ENCODE results near the gene THSD4. TPM values are rescaled to one million over a fixed set of nuclear protein-coding genes. Genes with fewer than 3 reads are reported as not detected.

Gene THSD4
- 30.2 TPM for polyA plus RNA-seq (ENCODE audit: insufficient read length)
- long read RNA-seq, donor 1, partial matches to known transcripts: 6 of 8 reads
- long read RNA-seq, donor 1, other reads (novel, unspliced or antisense): 0 of 8 reads
- long read RNA-seq, donor 2, partial matches to known transcripts: 0 of 1 reads
- long read RNA-seq, donor 2, other reads (novel, unspliced or antisense): 0 of 1 reads
- long read RNA-seq, donor 3, partial matches to known transcripts: 0 of 1 reads
- long read RNA-seq, donor 3, other reads (novel, unspliced or antisense): 0 of 1 reads
- long read RNA-seq, donor 4: 0 reads
- long read RNA-seq, donor 5: 0 reads
- long read RNA-seq, donor 6, partial matches to known transcripts: 28 of 28 reads
- long read RNA-seq, donor 6, other reads (novel, unspliced or antisense): 0 of 28 reads
- long read RNA-seq, donor 7, partial matches to known transcripts: 139 of 142 reads
- long read RNA-seq, donor 7, other reads (novel, unspliced or antisense): 0 of 142 reads
- long read RNA-seq, donor 8: 0 reads

DNA sequence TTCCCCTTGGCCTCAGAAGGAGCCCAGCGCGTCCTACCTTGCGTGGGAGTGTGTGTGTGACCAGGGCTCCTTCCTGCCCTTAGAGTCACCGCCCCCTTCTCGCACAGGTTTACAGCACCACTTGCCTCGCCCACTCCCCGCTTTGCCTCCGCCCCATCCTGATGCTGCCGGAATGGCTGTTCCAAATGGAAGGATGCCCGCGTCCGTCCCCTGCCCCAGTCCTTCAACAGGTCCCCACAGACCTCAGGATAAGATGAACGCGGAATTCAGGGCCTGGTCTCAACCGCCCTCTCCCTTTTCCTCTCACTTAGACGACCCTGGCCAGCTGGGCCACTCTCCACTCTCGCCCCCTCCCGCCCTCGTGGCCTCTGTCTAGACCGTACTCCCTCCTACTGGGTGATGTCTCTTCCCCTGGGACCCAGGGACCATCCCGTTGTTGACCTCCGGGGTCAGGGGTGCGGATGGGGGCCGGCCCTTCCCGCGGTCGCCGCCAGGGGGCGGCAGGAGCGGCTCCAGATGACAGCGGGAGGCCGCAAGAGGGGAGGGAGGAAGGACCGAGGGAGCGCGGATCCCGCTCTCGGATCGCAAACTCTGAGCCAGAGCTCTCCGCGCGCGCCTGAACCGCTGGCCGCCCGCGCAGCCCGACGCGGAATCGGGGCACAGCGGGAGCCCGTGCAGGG lies at the start of gene THSD4:
Gene THSD4, plus strand, starts transcription at position 585 of the 680 bp plus-strand sequence.
- peak; percentile 75 for DNase-seq

DNA sequence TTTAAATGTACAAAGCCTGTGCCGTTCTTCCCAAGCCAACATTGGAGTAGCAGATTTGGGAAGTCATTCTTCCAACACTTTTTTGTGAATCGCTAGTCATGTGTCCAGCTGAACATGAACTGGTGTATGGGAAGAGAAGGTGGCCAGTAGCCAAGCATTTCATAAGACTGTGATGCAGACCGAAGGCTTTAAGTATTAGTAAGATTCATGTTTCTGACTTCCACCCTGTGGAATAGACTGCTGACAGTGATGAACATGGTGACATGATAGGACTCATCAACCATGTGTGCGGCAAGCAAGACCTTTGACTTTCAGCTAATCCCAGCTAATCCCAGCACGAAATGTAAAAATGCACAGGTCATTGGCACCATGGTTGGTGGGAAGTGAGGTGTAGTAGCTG lies 48.3 kb upstream of the THSD4 start:
- no peak for DNase-seq

DNA sequence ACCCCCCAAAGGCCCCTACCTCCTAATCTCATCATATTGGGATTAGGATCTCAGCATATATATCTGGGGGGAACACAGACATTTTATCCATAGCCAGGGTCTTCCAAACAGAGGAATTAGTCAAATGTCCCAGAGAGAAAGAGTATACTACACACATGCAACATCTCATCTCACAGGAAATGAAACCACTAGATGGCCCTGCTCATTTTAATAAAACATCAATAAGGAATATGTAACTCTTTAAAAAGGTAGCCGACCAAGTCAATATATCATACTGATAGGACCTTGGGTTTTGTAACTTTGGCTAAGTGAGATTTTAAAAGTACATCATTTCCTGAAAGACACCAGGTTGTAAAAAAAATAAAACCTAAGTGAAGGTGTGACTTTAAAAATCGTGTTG lies 45.6 kb upstream of the THSD4 start:
- no peak for DNase-seq

DNA sequence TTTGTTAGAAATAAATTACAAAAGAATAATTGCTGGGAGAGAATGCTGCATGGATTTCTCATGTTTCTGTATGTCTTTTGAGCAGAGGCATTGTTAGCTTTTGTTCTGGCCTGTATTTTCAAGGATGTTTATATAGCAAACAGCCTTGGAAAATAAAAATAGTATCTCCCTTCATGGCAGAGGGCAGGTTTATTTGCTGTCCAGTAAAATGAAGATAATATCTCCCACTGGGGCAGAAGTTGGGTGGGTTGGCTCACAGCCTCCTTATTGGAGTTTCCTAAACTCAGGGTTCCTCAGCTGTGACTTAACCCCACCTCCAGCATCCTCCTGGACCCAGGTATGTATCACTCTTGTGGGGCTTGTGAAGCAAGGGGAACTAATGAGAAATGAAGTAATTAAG lies 43.7 kb upstream of the THSD4 start:
- DNase-seq: no peak

DNA sequence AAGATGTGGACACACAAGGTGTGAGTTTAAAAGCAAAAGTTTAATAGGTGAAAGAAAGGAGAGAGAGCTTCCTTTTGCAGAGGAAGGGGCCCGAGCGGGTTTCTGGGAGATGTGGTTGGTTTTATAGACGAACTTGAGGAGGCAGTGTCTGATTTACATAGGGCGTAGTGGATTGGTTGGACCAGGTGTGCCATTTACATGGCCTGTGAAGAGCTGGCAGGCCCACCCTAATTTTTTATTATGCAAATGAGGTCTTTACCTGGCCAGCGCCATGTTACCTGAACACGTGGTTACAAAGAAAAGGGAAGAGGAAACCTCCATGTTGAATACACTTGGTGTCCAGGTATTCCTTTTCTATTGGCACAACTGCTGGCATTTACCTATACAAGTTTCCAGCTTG lies 42.8 kb upstream of the THSD4 start:
- DNase-seq: no peak

DNA sequence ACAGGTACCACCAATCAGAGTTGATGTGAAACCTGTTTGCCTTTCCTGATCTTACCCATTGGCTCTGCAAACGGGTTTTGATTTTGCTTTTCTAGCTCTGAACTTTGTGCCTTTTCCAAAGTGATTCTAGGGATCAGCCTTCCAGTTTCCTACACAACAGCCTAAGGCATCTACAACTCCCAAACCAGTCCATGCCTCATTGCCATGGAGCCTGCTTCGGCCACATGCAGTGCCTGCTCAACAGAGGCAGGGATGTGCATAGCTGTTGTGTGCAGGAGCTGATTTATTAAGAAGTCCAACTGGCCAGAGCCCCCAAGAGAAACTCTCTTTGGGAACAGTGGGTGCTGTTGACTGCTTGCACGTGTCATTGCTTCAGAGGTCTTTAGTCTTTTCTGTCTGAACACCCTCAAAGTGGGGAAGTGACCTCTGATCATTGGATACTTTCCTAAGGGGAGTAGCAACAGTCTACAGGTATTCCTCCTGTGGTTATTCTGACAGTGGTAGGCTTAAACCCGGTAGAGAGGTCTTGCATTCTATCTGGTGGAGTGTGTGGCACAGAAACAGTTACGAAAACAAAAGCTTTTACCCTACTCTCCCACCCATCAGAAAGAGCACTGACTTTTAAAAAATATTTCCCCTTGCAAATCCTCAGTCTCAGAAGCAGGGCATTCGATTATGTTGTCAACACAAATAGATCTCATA lies 36.6 kb upstream of the THSD4 start:
- no peak for DNase-seq

DNA sequence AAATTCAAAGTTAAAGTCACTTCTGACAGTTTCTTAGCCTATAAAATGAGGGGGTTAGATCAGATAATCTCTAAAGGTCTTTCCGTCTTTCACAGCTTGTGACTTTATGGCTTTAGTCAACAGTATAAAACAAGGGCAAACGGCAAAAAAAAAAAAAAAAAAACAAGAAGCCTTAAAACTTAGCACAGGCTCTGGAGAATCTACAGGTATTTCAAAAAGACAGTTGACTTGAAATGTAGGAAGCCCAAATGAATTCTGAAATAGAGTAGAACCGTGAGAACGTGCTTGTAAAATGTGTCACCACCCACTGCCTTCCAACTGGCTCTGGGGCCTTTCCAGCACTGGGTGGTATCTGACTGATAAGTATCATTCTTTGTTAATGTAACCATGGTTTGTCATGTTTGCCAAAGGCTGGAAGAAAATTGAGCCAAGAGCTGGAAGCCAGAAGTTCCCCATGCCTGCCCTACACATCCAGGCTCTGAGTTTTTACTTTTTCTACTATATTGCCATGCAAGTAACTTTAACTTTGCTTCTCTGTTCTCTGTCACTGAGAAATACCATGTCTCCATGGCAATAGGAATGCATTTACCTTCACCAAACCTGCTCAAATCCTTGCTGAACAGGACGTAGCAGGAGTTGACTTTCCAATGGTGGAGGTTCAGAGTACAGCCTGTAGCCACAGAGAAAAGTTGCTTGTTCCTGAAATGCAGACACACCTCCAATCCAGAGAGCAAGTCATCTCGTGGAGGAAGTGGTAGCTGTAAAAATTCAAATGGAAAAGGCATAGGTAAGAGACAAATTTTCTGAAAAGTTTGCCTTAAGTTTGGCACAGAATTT lies 35.8 kb upstream of the THSD4 start:
- no peak for DNase-seq

DNA sequence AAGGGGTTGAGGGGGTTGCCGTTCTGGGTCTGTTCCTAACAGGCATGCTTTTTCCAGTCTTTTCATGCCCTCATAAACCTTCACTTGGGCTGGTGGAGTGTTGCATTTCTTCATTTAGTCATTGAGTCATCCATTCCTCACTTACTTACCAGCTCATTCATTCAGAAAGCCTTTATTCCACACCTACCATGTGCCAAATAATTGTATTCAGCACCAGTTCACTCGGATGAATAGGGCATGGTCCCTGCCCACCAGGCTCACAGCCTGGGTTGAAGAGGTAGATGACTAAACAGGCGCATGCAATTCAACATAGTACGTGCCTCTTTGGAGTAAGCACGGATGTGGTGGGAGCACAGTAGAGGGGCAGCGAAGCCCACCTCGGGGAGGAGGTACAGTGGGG lies 35.1 kb upstream of the THSD4 start:
- DNase-seq: no peak

DNA sequence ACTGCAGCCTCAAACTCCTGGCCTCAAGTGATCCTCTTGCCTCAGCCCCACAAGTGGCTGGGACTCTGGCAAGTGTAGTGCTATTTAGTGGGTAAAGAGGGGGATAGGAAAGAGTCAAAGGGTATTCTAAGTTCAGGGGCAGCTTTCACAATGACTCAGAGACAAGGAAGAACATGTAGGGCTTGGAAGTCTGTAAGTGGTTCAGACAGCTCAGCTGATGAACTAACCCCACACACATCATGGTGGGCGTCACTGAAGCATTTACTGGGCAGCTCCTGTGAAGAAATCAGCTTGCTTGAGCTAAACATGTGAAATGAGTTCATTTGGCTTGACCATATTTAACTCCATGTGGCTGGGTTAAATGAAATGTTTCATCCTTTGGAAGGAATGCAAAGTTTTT lies 34.6 kb upstream of the THSD4 start:
- DNase-seq: no peak

DNA sequence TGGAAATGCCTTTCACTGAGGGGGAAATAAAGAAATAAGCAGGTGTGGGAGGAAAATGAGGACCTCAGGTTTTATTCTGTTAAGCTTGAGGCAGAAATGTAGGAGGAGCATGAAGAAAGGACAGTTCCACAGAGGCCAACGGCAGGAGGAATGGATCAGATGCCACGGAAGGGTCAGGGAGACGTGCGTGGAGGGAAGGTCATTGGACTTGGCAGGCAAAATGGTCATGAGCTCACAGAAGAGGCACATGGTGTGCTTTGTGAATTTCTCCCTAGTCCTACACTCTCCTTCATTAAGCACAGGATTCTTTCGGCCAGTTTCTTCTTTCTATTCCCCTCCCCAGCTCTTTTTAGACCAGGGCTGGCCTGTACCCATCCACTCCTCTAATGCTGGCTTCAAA lies 32.5 kb upstream of the THSD4 start:
- DNase-seq: no peak

DNA sequence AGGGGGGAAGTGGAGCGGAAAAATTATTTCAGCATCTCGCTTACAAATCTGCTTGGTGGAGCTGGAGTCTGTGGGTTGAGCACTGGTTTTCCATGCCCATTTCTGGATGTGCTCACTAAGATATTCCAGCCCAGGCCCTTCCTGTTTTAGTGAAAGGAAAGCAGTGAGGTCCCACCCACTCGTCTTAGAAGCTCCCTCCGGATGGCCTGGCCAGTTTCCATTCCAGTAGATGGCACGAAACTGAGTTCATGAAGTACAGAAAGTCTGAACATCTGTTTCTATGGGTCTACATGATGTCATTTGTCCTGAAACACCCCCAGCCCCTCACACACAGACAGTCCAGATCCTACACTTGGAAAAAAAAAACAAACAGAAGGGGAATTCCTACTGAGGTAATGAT lies 31.9 kb upstream of the THSD4 start:
- no peak for DNase-seq

DNA sequence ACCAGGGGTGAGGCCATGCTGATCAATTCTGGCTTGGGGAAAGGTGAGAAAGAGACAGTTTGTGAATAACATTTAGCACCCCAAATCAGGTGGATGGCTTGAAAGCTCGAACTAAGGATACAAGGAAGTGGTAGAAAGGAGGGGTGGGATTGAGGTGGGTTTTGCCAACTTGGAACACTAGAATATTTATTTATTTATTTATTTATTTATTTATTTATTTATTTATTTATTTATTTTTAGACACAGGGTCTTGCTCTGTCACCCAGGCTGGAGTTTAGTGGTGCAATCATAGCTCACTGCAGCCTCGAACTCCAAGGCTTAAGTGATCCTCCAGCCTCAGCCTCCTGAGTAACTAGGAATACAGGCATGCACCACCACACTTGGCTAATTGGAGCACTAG lies 31.0 kb upstream of the THSD4 start:
- DNase-seq: no peak

DNA sequence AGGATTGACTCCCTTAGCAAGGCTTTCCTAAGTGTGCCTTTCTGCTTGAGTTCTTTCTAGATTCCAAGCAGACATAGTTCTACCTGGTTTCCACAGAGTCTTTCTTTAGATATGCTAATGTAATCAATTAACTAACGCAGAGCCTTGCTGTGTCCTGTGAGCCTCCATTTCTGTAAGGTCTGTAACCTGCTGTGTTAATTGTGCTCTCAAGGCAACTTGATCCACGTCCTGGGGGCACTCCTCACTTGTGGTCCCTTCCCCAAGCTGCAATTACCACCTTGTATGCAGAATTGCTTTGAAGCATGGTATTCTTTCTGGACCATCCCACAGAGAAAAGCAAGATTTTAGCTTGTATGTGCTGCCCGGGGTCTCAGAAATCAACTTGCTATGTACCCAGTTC lies 29.5 kb upstream of the THSD4 start:
- no peak for DNase-seq

DNA sequence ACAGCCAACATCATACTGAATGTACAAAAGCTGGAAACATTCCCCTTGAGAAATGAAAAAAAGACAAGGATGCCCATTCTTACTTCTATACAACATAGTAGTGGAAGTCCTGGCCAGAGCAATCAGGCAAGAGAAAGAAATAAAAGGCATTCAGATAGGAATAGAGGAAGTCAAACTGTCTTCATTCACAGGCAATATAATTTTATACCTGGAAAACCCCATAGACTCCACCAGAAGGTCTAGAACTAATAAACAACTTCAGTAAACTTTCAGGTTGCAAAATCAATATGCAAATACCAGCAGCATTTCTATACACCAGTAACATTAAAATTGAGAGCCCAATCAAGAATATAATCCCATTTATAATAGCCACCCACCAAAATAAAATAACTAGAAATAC lies 27.1 kb upstream of the THSD4 start:
- DNase-seq: no peak

DNA sequence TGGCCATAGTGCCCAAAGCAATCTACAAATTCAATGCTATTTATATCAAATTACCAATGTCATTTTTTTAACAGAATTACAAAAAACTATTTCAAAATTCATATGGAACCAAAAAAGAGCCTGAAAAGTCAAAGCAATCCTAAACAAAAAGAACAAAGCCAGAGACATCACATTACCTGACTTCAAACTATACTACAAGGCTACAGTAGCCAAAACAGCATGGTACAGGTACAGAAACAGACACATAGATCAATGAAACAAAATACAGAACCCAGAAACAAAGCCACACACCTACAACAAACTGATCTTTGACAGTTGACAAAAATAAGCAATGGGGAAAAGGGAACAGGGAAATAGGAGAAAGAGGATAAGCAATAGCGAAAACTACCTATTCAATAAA lies 26.6 kb upstream of the THSD4 start:
- no peak for DNase-seq

DNA sequence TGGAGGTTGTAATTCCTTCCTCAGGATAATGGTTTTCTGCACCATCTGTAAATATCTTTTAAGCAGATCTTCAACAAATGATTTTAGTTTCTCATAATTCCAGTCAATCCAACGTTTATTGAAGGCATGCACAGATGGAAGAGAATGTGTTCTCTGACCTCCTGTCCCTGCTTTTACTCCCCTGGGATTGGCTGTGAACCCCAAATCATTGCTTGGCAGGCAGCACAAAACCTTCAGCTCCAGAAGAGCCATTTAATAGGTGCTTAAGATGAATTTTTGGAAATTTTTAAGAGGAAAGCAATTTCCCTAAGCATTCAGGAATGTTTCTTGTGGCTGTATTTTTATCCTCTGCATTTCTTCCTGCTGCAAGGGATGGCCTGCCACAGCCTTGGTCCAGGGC lies 25.5 kb upstream of the THSD4 start:
- no peak for DNase-seq

DNA sequence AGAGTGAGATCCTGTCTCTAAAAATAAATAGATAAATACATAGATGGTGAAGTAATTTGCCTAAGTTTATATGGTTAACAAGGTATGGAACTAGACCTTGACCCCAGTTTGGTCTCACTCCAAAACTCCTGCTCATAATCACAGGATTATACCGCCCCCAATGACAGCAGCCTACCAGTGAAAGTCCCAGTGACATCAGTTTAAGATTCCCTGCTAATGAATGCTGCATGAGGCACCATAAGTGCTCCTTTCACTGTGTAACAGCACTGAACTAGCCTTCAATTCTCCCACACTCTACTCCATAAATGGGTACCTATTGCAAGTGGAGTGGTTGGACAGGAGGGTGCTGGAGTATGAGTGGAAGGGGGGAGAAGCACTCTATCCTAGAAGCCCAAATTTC lies 23.7 kb upstream of the THSD4 start:
- DNase-seq: no peak

DNA sequence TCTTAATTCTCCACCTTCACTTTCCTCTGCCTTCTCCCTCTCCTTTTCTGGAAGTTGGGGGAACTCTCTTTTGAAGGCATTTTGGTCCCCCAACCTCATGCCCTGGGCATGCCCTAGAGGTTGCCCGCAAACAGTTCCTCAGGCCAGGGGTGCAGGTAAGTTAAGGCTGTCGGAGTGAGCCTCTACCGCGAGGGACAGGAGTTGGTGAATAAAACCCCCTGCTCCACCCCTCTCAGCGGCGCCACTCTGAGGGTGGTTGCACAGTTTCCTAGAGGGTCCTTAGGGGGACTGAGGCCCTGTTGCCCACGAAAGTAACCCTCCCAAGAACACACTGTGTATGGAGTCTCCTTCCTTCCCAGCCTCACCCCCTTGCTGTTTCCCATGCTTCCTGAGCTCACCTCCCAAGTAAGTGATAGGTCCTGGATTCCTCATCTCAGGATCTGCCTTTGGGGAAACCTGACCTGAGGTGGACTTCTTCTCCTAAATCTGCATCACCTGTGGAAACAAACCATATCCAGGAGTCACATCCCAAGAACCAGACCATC lies 23.1 kb upstream of the THSD4 start:
- DNase-seq: no peak

DNA sequence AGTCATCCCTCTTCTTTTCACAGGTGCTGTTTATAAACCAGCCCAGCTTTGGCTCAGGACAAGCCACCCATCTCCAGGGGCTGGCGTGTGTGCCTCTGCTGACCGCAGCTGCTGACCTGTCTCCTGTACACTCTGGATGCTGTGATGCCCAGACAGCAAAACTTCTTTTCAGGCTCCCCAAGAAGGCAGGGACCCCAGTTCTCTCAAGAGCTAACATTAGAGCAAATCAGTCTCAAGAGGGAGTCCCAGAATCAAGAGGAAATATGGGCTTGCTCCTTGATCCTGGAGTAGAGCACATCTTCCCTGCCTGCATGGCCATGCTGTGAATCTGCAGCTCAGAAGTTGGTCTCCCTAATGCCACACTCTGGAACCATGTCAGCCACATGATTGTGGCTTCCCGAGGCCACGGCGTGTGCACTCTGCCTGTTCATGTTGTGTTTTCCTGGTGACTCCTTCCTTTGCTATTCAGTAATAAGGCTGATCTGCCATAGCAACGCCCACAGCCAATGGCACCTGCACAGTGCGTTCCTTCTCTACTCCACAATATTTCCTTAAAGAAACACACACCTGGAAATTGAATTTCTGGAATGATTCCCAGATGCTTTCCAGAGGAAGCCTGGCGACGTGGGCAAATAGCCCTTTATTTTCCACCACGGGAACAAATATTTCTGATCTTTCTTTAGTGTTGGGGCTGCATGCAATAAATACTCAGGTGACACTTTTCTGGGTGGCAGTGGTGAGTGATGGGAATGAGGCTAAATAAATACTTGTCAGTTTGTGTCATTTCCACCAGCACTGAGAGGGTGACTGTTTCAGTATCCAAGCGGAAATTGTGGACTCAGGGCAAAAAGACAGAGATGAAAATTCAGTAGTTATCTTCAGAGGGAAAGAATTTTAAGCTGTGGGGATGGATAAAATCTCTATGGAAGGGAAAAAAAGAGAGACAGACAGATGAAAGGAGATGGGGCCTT lies 21.9 kb upstream of the THSD4 start:
- DNase-seq: no peak

DNA sequence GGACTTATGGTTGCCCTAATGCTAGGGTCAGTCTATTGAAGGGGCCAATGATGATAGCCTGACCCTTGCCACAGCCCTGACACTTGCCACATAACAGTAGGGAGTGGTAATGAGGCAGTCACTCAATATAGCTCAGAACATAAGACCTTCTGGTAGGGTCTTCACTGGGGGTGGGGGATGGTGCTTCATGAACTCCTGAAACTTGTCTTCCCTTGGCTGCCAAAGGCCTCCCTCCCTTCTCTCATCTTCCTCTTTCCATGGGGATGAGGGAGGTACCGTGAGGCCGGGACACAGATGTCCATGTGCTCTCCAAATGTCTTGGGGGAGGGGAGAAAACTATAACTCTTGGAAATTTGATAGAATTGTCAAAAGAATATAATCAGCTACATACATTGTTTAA lies 21.1 kb upstream of the THSD4 start:
- DNase-seq: no peak

DNA sequence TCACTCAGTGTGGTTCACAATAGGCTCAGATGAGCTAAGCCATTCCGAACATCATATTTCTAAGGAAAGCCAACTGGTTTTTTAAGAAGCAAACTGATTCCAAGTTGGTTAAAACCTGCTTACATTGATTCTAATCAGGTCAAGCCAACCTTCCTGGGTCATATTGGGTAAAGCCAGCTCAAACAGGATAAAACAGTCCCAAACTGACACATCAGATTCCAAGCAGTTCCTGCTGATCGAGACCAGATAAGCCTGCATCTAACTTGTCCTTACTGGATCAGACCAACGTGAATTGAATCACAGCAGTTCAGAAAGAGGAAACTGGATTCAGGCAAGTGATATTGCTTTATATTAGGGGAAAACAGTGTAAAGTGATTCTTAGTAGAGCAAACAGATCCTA lies 18.6 kb upstream of the THSD4 start:
- DNase-seq: no peak

Measured in left kidney (tissue), 8 donors.